GM08714 (cell line): ENCODE results near the gene EIF4E1B.

Source experiments
- H3K4me3 ChIP-seq: fragments of 200-500 bp; sonication (Bioruptor generic); 2 replicates; pipeline ENCODE4 v1.5.1; 2014; ENCODE audit warnings: mild to moderate bottlenecking, low read length, inconsistent platforms
- ZNF274 ChIP-seq: IDR thresholded peaks from 2 replicates; pipeline ENCODE4 v1.6.1; 2012; ENCODE audit warnings: mild to moderate bottlenecking, low read depth, low read length

Gene EIF4E1B

DNA sequence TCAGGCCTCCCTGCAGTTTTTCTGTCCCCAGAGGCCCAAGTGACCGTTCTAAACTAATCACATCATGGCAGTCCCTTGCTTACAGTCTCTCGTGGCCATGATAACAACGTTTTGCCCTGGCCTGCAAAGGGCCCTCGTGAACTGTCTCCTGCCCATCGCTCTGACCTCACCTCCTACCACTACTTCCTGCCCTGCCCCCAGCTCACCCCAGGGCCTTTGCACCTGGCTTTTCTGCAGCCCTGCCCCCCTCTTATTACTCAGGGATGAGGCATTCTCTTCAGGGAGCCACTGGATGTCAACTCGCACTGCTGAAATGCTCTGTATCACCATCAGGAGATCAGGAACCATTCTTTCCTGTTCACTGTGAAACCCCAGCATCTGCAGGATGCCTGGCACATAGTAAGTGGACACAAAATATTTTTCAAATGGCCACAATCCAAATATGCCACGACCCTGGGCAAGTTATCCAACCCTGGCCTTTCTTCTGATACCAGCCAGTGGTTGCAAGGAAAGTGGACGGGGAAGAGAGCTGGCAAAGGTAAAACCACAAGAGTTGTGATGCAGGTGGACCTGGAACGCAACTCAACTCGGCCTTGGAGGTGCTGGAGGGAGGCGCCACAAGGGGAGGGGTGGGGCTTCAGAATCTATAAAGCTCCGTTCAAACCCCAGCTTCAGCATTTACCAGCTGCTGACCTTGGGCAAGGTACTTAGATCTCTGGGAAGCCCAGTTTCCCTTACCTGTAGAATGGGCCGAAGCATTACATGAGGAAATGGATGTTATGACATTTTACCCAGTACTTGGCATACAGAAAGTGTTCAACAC, 1.9 kb upstream of the EIF4E1B start:
- no peak for TF ChIP-seq ZNF274
- no peak overlapping the region for H3K4me3 ChIP-seq

GRCh38 chr5:176629317-176629852, 1.1 kb upstream of the EIF4E1B start:
- H3K4me3 ChIP-seq = no peak overlapping the region

DNA sequence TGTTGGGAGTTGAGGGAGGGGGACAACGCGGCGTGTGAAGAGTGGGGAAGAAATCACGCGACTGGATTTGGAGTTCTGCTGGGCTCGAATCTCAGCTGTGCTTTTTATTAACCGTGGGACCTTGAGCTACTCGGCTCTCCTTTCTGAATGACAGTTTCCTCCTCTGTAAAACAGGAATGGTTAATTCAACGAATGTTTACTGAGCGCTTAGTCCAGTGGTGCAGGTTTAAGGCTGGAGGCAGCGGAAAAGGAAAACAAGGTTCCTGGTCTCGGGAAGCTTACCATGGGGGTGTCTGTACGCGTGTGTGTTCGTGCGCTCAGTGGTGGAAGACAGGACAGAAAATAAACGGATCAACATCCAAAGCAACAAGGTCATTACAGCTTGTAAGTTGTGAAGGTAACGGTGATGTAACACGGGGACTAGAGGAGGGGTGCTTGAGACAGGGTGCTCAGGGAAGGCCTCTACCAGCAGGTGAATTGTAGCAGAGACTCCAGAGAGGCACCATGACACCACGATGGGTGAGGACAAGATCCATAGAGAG, 277 bp downstream of the EIF4E1B start:
- TF ChIP-seq ZNF274 = no peak
- H3K4me3 ChIP-seq = no peak overlapping the region; the same call in 1 of the 2 replicates

More at GRCh38 chr5:176629317-176629852, 1.1 kb upstream of the EIF4E1B start:
- TF ChIP-seq ZNF274 = no peak

DNA sequence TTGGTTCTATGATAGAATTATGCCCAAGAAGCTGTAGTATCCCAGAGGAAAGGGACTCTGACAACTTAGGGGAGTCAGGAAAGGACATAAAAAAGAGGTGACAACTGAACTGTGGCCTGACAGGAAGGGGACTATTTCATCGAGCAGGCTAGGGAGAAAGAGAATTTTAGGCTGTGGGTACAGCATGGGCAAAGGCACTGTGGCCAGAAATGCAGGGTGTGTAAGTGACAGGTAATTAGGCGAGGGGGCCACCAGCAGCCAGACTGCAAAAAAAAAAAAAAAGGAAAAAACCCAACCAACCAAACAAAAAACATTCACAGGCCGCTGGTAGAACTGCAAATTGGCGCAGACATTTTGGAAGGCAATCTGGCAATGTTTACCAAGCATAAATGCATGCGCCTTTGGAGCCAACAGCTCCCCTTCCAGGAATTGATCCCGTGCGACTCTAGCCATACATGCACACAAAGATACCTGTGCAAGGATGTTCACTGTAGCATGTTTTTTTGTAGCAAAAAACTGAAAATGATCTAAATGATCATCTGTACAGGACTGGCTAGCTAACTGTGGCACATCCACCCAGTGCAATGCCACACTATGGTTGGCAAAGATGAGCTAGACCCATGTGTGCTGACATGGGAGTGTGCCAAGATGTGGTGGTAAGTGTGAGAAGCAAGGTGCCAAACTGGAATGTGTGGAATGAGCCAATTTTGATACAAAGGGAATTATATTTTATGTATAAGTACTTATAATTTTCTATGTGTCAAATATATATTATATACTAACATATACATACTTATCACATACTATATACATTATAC, 1.1 kb downstream of the EIF4E1B start:
- H3K4me3 ChIP-seq = no peak overlapping the region
- TF ChIP-seq ZNF274 = no peak

DNA sequence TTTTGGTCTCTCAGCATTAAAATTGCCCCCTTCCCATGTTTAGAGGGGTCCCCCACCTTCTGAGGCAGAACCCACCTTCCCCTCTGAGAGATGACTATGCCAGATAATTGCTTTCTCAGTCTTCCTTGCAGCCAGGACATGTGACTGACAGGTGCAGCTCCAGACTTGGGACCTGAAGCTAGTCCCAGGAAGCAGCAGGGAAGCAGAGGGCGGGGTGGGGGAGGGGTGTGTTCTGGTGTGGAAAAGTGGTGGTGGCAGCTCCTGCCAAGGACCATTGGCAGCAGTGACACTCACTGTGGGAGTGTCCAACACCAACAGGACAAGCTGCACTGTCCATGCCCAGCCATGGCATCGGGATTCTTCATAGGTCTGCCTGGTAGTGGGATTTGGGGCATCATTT, 2.3 kb downstream of the EIF4E1B start:
- no peak for TF ChIP-seq ZNF274
- H3K4me3 ChIP-seq = no peak overlapping the region

- TF ChIP-seq ZNF274 = no peak
Observed at GRCh38 chr5:176633598-176633997, 3.1 kb downstream of the EIF4E1B start.

GRCh38 chr5:176636426-176636825, 6.0 kb downstream of the EIF4E1B start:
- TF ChIP-seq ZNF274 = no peak
- no peak overlapping the region for H3K4me3 ChIP-seq

More at GRCh38 chr5:176633598-176633997, 3.1 kb downstream of the EIF4E1B start:
- H3K4me3 ChIP-seq = no peak overlapping the region; the same call in 1 of the 2 replicates

- H3K4me3 ChIP-seq = no peak overlapping the region
- TF ChIP-seq ZNF274 = no peak
Observed at GRCh38 chr5:176637556-176637955, 7.1 kb downstream of the EIF4E1B start.

- TF ChIP-seq ZNF274 = no peak
- no peak overlapping the region for H3K4me3 ChIP-seq
Observed at GRCh38 chr5:176638437-176638836, 8.0 kb downstream of the EIF4E1B start.

DNA sequence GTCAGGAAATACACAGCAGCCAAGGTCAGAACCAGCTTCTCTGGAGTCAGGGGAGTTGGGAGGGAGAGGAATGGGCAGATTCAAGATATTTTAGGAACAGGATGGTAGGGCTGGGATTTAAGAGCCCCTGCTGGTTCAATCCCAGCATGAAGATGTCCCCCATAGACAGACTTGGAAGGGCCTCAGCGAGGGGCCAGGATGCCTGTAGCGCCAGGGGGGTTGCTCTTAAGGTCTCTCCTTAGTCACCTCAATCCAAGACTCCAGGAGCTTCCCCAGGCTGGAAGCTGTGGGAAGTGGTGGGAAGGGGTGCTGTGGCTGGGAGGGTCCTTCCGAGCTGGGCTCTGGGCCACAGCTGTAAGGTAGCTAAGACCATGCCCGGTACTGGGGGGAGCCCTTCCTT, 8.7 kb downstream of the EIF4E1B start:
- TF ChIP-seq ZNF274 = no peak
- no peak overlapping the region for H3K4me3 ChIP-seq

DNA sequence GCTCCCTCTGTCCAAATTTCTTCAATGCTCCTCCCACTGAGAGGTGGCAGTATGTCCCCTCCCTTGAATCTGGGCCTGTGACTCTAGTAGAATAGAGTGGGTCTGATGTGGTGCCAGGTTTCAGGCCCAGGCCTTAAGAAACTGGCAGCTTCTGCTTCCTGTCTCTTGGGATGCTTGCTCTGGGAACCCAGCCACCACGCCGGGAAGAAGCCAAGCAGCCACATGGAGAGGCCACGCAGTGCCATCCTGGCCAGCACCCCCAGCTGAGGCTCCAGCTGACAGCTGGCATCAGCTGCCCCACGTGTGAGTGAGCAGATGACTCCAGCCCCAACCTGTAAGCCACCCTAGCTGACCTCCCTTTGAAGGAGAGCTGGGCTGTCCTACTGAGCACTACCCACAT, 9.5 kb downstream of the EIF4E1B start:
- no peak for TF ChIP-seq ZNF274
- no peak overlapping the region for H3K4me3 ChIP-seq

DNA sequence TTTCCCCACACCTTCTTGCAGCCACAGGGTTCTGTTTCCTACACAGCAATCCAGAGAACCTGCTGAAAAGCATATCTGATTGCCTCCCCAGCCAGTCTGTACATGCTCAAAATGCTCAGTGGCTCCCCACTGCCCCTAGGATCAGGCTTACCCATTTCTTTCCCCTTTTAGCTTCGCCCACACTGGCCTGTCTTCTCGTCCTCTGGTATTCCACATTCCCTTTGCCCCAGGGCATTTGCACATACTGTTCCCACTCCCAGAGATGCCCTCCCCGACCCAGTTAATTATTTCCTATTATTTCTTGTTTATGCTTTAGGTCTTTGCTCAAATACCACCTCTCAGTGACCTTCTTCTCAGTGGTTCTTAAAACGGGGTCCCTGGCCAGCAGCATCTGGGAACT, 10.1 kb downstream of the EIF4E1B start:
- no peak for TF ChIP-seq ZNF274
- no peak overlapping the region for H3K4me3 ChIP-seq

- no peak for TF ChIP-seq ZNF274
- H3K4me3 ChIP-seq = no peak overlapping the region
Observed at GRCh38 chr5:176642675-176643490, 12.4 kb downstream of the EIF4E1B start.
